Right renal pelvis (tissue), 4 donors: ENCODE measurements around the gene CCNI2. TPM values are rescaled to one million over a fixed set of nuclear protein-coding genes. Genes with fewer than 3 reads are reported as not detected.
"Not testable (repeated sequence)": the region's sequence is repeated elsewhere in the genome, so short reads cannot be mapped to it uniquely, and the experiment has no call there.

ENCODE experiments used
- DNase-seq, 4 donors: peaks; one replicate each; pipeline ENCODE4 v3.0.0-alpha.2; 2013; ENCODE audit warnings: low read depth in 4 of 4, low spot score in 3 of 4, missing footprints in 1 of 4
- polyA plus RNA-seq, 4 donors: library from polyadenylated mRNA; unstranded; fragments of 120-200 nt; gene quantifications; one replicate each; pipeline ENCODE4 v1.2.1, GENCODE V29; 2013; ENCODE audit not compliant: insufficient read length in 4 of 4

CCNI2 gene
- polyA plus RNA-seq, 4 donors: 3.1 to 3.7 (median 3.5) TPM

GRCh38 chr5:132778856-132779255 lies 31.6 kb downstream of the CCNI2 start:
- DNase-seq: no peak

GRCh38 chr5:132779961-132780360 lies 32.7 kb downstream of the CCNI2 start:
- no peak for DNase-seq

- no peak for DNase-seq
These were observed 33.4 kb downstream of the CCNI2 start for GRCh38 chr5:132780577-132780976.

- no peak for DNase-seq
These were observed 33.8 kb downstream of the CCNI2 start for GRCh38 chr5:132781029-132781428.

GRCh38 chr5:132782101-132782500 lies 34.9 kb downstream of the CCNI2 start:
- DNase-seq: no peak

GRCh38 chr5:132785365-132785764 lies 38.1 kb downstream of the CCNI2 start:
- no peak for DNase-seq

GRCh38 chr5:132785864-132786263 lies 38.6 kb downstream of the CCNI2 start:
- DNase-seq: no peak

GRCh38 chr5:132787076-132787475 lies 39.9 kb downstream of the CCNI2 start:
- DNase-seq: no peak

- no peak for DNase-seq
These were observed 41.3 kb downstream of the CCNI2 start for GRCh38 chr5:132788508-132788907.

GRCh38 chr5:132788990-132789886 lies 42.0 kb downstream of the CCNI2 start:
- DNase-seq: no peak

GRCh38 chr5:132790201-132790865 lies 43.1 kb downstream of the CCNI2 start:
- no peak for DNase-seq

GRCh38 chr5:132791026-132791425 lies 43.8 kb downstream of the CCNI2 start:
- no peak for DNase-seq

GRCh38 chr5:132797651-132798050 lies 50.4 kb downstream of the CCNI2 start:
- no peak for DNase-seq

GRCh38 chr5:132799392-132799791 lies 52.2 kb downstream of the CCNI2 start:
- no peak for DNase-seq

- DNase-seq: no peak
These were observed 53.3 kb downstream of the CCNI2 start for GRCh38 chr5:132800545-132800944.

- no peak for DNase-seq
These were observed 54.9 kb downstream of the CCNI2 start for GRCh38 chr5:132802044-132802684.

GRCh38 chr5:132802685-132803066 lies 55.5 kb downstream of the CCNI2 start:
- not testable (repeated sequence) for DNase-seq
